ENCODE measurements around the gene TLE4.

The TLE4 gene

GRCh38 chr9:79689576-79689975, 117.8 kb downstream of the TLE4 start:
- H3K9ac ChIP-seq (ENCODE audit: low read length): no peak overlapping the region
- H3K4me3 ChIP-seq (ENCODE audit: low read length): no peak overlapping the region
- H2AFZ ChIP-seq (ENCODE audit: low read length): no peak overlapping the region
- no peaks in the 10 kb centered on the region for H3K36me3 ChIP-seq (replicated peaks; ENCODE audit: insufficient read depth, low read length)
- no peaks in the 10 kb centered on the region for H3K4me1 ChIP-seq (ENCODE audit: low read length)
- H3F3A ChIP-seq (ENCODE audit: insufficient read depth, low read length): no peaks in the 10 kb centered on the region
- H3K79me2 ChIP-seq (ENCODE audit: low read length): no peaks in the 10 kb centered on the region
- no peak overlapping the region for H3K4me2 ChIP-seq (ENCODE audit: low read depth, low read length)
- H4K20me1 ChIP-seq (ENCODE audit: insufficient read depth, low read length): no peaks in the 10 kb centered on the region
- no peaks in the 10 kb centered on the region for H3K27me3 ChIP-seq (replicated peaks; ENCODE audit: insufficient read depth, low read length)
- no peak overlapping the region for H3K27ac ChIP-seq (ENCODE audit: low read length)
- DNase-seq: no peak
- no peaks in the 10 kb centered on the region for H3K9me3 ChIP-seq (replicated peaks; ENCODE audit: insufficient read depth, low read length)
- H3K9me2 ChIP-seq (replicated peaks; ENCODE audit: insufficient read depth, low read length): no peaks in the 10 kb centered on the region
- no peak for TF ChIP-seq EZH2 (optimal IDR thresholded peaks at IDR 0.05; ENCODE audit: low read depth, low read length)
- TF ChIP-seq EZH2phosphoT487 (IDR thresholded peaks at IDR 0.05; ENCODE audit: low read length): no peak
- no peak for TF ChIP-seq CTCF (IDR thresholded peaks at IDR 0.05; ENCODE audit: low read length)

GRCh38 chr9:79691496-79691895, 119.7 kb downstream of the TLE4 start:
- Histone ChIP-seq H3K4me1 (ENCODE audit: low read length) (no peaks in the 10 kb centered on the region), H3K79me2 (ENCODE audit: low read length) (no peaks in the 10 kb centered on the region)

GRCh38 chr9:79692857-79693571, 121.2 kb downstream of the TLE4 start:
- TF ChIP-seq CTCF (IDR thresholded peaks at IDR 0.05; ENCODE audit: low read length) (no peak), EZH2phosphoT487 (IDR thresholded peaks at IDR 0.05; ENCODE audit: low read length) (no peak), EZH2 (optimal IDR thresholded peaks at IDR 0.05; ENCODE audit: low read depth, low read length) (no peak)
- Histone ChIP-seq H3K27me3 (replicated peaks; ENCODE audit: insufficient read depth, low read length) (no peaks in the 10 kb centered on the region), H3K36me3 (replicated peaks; ENCODE audit: insufficient read depth, low read length) (no peaks in the 10 kb centered on the region), H3F3A (ENCODE audit: insufficient read depth, low read length) (no peaks in the 10 kb centered on the region), H3K79me2 (ENCODE audit: low read length) (no peaks in the 10 kb centered on the region), H3K27ac (ENCODE audit: low read length) (no peak overlapping the region), H3K9me3 (replicated peaks; ENCODE audit: insufficient read depth, low read length) (no peaks in the 10 kb centered on the region), H2AFZ (ENCODE audit: low read length) (no peak overlapping the region), H4K20me1 (ENCODE audit: insufficient read depth, low read length) (no peaks in the 10 kb centered on the region), H3K9me2 (replicated peaks; ENCODE audit: insufficient read depth, low read length) (no peaks in the 10 kb centered on the region), H3K4me3 (ENCODE audit: low read length) (no peak overlapping the region), H3K4me2 (ENCODE audit: low read depth, low read length) (no peak overlapping the region), H3K9ac (ENCODE audit: low read length) (no peak overlapping the region), H3K4me1 (ENCODE audit: low read length) (no peaks in the 10 kb centered on the region)
- no peak for DNase-seq

More at GRCh38 chr9:79691496-79691895, 119.7 kb downstream of the TLE4 start:
- TF ChIP-seq EZH2 (optimal IDR thresholded peaks at IDR 0.05; ENCODE audit: low read depth, low read length) (no peak), CTCF (IDR thresholded peaks at IDR 0.05; ENCODE audit: low read length) (no peak), EZH2phosphoT487 (IDR thresholded peaks at IDR 0.05; ENCODE audit: low read length) (no peak)
- Histone ChIP-seq H3K27ac (ENCODE audit: low read length) (no peak overlapping the region), H3F3A (ENCODE audit: insufficient read depth, low read length) (no peaks in the 10 kb centered on the region), H3K9me3 (replicated peaks; ENCODE audit: insufficient read depth, low read length) (no peaks in the 10 kb centered on the region), H3K4me3 (ENCODE audit: low read length) (no peak overlapping the region), H4K20me1 (ENCODE audit: insufficient read depth, low read length) (no peaks in the 10 kb centered on the region), H3K4me2 (ENCODE audit: low read depth, low read length) (no peak overlapping the region), H3K36me3 (replicated peaks; ENCODE audit: insufficient read depth, low read length) (no peaks in the 10 kb centered on the region), H2AFZ (ENCODE audit: low read length) (no peak overlapping the region), H3K27me3 (replicated peaks; ENCODE audit: insufficient read depth, low read length) (no peaks in the 10 kb centered on the region), H3K9ac (ENCODE audit: low read length) (no peak overlapping the region), H3K9me2 (replicated peaks; ENCODE audit: insufficient read depth, low read length) (no peaks in the 10 kb centered on the region)
- DNase-seq: no peak
